Hepatocyte (in vitro differentiated cells): ENCODE results near the gene PAFAH2. TPM values are rescaled to one million over a fixed set of nuclear protein-coding genes. Genes with fewer than 3 reads are reported as not detected.

Experiments used
- DNase-seq: peaks from one replicate; pipeline ENCODE4 v3.0.0-alpha.2; 2016; ENCODE audit warnings: low spot score
- H2AFZ ChIP-seq: fragments of 200-600 bp; sonication (generic); 2 replicates; pipeline ENCODE4 v1.6.0; 2016; ENCODE audit warnings: antibody characterized with exemption, mild to moderate bottlenecking
- H3K27ac ChIP-seq: fragments of 200-600 bp; sonication (generic); 2 replicates; pipeline ENCODE4 v1.5.1; 2016; ENCODE audit warnings: mild to moderate bottlenecking
- H3K27me3 ChIP-seq: fragments of 200-600 bp; sonication (generic); 2 replicates; pipeline ENCODE4 v1.6.1; 2016
- H3K36me3 ChIP-seq: fragments of 200-600 bp; sonication (generic); replicated peaks from 2 replicates; pipeline ENCODE4 v1.5.1; 2016; ENCODE audit warnings: low read depth; ENCODE audit not compliant: insufficient read depth
- H3K4me1 ChIP-seq: fragments of 200-600 bp; sonication (generic); 2 replicates; pipeline ENCODE4 v1.5.1; 2016; ENCODE audit warnings: mild to moderate bottlenecking, moderate library complexity; ENCODE audit not compliant: insufficient read depth
- H3K4me2 ChIP-seq: fragments of 200-600 bp; sonication (generic); 2 replicates; pipeline ENCODE4 v1.6.0; 2016
- H3K4me3 ChIP-seq: fragments of 200-600 bp; sonication (generic); 2 replicates; pipeline ENCODE4 v1.5.1; 2016; ENCODE audit warnings: mild to moderate bottlenecking
- H3K79me2 ChIP-seq: fragments of 200-600 bp; sonication (generic); 2 replicates; pipeline ENCODE4 v1.6.0; 2017; ENCODE audit warnings: mild to moderate bottlenecking
- H3K9me2 ChIP-seq: fragments of 200-600 bp; sonication (generic); replicated peaks from 2 replicates; pipeline ENCODE4 v1.6.0; 2017; ENCODE audit warnings: mild to moderate bottlenecking; ENCODE audit not compliant: insufficient read depth
- H3K9me3 ChIP-seq: fragments of 200-600 bp; sonication (generic); 2 replicates; pipeline ENCODE4 v1.5.1; 2016; ENCODE audit warnings: low read depth, mild to moderate bottlenecking
- H4K20me1 ChIP-seq: fragments of 200-600 bp; sonication (generic); 2 replicates; pipeline ENCODE4 v1.6.0; 2016; ENCODE audit warnings: mild to moderate bottlenecking; ENCODE audit not compliant: insufficient read depth, poor library complexity, severe bottlenecking
- EZH2 ChIP-seq: fragments of 200-600 bp; sonication (generic); IDR thresholded peaks from 2 replicates; pipeline ENCODE4 v1.6.1; 2016; ENCODE audit warnings: antibody characterized with exemption, mild to moderate bottlenecking, borderline replicate concordance
- EZH2phosphoT487 ChIP-seq: fragments of 200-600 bp; sonication (generic); IDR thresholded peaks from one replicate; pipeline ENCODE4 v1.6.1; 2018; ENCODE audit warnings: antibody characterized with exemption, mild to moderate bottlenecking, low read depth, moderate library complexity; ENCODE audit not compliant: unreplicated experiment, severe bottlenecking
- WGBS: methylation state at CpG from one replicate; pipeline ENCODE4 v1.1.6; 2016; ENCODE audit warnings: low lambda C conversion rate; ENCODE audit errors: missing lambda C conversion rate; 5-methylcytosine and 5-hydroxymethylcytosine counted together
- polyA plus RNA-seq: library from polyadenylated mRNA; unstranded; fragments of >200 nt; fragmentation: Nextera tagmentation; extraction: Ambion mirVana; gene quantifications from 2 replicates; pipeline ENCODE4 v1.2.1, GENCODE V29; 2016
- total RNA-seq: library from RNA; depleted of rRNA; stranded (reverse); fragments of >200 nt; gene quantifications from 2 replicates; pipeline ENCODE4 v1.2.3, GENCODE V29; 2014
- TF ChIP-seq, protein P1 (sequence below): fragments of 200-600 bp; sonication (generic); IDR thresholded peaks from 2 replicates; pipeline ENCODE4 v1.5.1; 2016; ENCODE audit warnings: antibody characterized with exemption, mild to moderate bottlenecking; ENCODE audit not compliant: poor library complexity

Gene PAFAH2
- total and polyA plus RNA-seq, 2 experiments from 2014 or later = 22.7 to 24.6 TPM

GRCh38 chr1:26045722-26046245 is 47.9 kb upstream of the PAFAH2 start, which contains the start of gene SLC30A2:
SLC30A2 (minus strand) TSS chr1:26046118; CDS start chr1:26045896, 222 bp downstream.
- H3K4me1 ChIP-seq = peaks cover 20% of the 10 kb centered on the region
- DNase-seq = peak; percentile 66
- peak within 1 kb of the TSS; percentile 90 for H3K4me2 ChIP-seq
- peak within 1 kb of the TSS; percentile 56 for H2AFZ ChIP-seq
- no peaks in the 10 kb centered on the region for H3K36me3 ChIP-seq
- H3K9me3 ChIP-seq = no peaks in the 10 kb centered on the region
- H3K79me2 ChIP-seq = no peaks in the 10 kb centered on the region
- H4K20me1 ChIP-seq = no peaks in the 10 kb centered on the region
- TF ChIP-seq EZH2phosphoT487 (no peak), EZH2 (no peak)
- TF ChIP-seq, protein P1, sequence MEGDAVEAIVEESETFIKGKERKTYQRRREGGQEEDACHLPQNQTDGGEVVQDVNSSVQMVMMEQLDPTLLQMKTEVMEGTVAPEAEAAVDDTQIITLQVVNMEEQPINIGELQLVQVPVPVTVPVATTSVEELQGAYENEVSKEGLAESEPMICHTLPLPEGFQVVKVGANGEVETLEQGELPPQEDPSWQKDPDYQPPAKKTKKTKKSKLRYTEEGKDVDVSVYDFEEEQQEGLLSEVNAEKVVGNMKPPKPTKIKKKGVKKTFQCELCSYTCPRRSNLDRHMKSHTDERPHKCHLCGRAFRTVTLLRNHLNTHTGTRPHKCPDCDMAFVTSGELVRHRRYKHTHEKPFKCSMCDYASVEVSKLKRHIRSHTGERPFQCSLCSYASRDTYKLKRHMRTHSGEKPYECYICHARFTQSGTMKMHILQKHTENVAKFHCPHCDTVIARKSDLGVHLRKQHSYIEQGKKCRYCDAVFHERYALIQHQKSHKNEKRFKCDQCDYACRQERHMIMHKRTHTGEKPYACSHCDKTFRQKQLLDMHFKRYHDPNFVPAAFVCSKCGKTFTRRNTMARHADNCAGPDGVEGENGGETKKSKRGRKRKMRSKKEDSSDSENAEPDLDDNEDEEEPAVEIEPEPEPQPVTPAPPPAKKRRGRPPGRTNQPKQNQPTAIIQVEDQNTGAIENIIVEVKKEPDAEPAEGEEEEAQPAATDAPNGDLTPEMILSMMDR = no peak
- no peaks in the 10 kb centered on the region for H3K9me2 ChIP-seq
- H3K27me3 ChIP-seq = peaks cover 59% of the 10 kb centered on the region
- peak within 1 kb of the TSS; percentile 13 for H3K4me3 ChIP-seq
- WGBS = 2% methylated on average over 35 of the region's 62 CpGs
- no peak within 1 kb of the TSS for H3K27ac ChIP-seq

DNA sequence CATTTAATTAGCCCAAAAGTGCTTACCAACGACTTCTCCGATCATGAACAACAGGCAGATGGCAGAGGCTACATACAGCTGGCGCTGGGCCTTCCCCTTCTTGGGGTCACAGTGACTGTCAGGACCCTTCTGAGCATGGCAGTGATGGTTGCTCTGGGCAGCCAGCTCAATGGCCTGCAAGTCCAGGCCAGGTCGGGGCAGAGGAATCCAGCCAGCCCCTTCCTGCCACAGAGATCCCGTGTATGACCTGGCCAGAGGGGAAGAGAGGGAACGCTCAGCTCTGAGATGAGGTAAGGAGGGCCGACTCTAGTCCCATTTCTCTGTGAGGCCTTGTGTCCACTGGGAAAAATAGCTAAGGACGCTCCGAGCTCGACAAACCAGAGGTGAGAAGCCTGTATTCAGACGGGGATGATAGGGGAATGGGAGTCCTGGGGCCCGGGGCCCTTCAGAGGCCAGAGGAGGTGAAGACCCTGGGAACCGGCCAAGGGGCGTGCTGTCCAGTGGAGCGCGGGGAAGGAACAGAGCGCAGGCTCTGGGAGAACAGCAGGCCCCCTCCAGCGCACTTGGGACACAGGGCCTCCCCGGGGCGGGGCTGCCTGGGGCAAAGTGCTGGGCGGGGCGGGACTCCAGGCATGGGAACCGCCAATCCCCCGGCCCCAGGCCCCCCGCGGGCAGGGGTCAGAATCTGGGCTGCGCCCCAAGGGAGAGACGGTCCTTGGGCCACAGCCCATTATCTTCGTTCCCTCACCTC is 47.3 kb upstream of the PAFAH2 start:
- no peaks in the 10 kb centered on the region for H3K9me3 ChIP-seq
- H3K79me2 ChIP-seq = no peaks in the 10 kb centered on the region
- H3K27ac ChIP-seq = no peak overlapping the region
- no peaks in the 10 kb centered on the region for H3K36me3 ChIP-seq
- WGBS = 71% methylated on average over 14 of the region's 29 CpGs
- peaks cover 59% of the 10 kb centered on the region for H3K27me3 ChIP-seq
- no peak for TF ChIP-seq EZH2
- TF ChIP-seq EZH2phosphoT487 = no peak
- TF ChIP-seq, protein P1 = no peak
- peaks cover 20% of the 10 kb centered on the region for H3K4me1 ChIP-seq
- peak overlapping the region; percentile 90 for H3K4me2 ChIP-seq
- no peak overlapping the region for H3K4me3 ChIP-seq
- no peaks in the 10 kb centered on the region for H3K9me2 ChIP-seq
- H2AFZ ChIP-seq = peak overlapping the region; percentile 56
- H4K20me1 ChIP-seq = no peaks in the 10 kb centered on the region
- peak; percentile 47 for DNase-seq

DNA sequence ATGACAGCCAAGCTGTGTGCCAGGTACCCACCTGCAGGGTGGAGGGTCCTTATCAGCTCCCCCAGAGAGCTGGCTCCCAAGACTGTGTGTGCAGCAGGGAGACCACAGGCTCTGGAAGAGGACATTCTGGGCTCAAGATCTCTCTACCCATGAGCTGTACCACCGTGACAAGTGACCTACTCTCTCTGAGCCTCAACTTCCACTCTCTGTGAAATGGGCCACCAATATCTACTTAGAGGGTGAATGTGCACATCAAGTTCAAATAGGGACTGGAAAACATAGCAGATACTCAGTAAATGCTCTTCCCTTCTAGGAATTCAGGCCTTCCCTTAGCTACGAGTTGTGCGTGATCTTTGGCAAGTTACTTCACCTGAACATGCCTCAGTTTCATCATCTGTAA is 46.6 kb upstream of the PAFAH2 start:
- H3K79me2 ChIP-seq = no peaks in the 10 kb centered on the region
- DNase-seq = no peak
- no peak overlapping the region for H3K27ac ChIP-seq
- H3K9me3 ChIP-seq = no peaks in the 10 kb centered on the region
- H2AFZ ChIP-seq = no peak overlapping the region
- peak overlapping the region; percentile 90 for H3K4me2 ChIP-seq
- WGBS = 98% methylated on average over 3 of the region's 3 CpGs
- peaks cover 59% of the 10 kb centered on the region for H3K27me3 ChIP-seq
- TF ChIP-seq EZH2 = no peak
- TF ChIP-seq, protein P1 = no peak
- no peak for TF ChIP-seq EZH2phosphoT487
- H3K9me2 ChIP-seq = no peaks in the 10 kb centered on the region
- no peaks in the 10 kb centered on the region for H4K20me1 ChIP-seq
- H3K4me3 ChIP-seq = no peak overlapping the region
- peaks cover 18% of the 10 kb centered on the region for H3K4me1 ChIP-seq
- no peaks in the 10 kb centered on the region for H3K36me3 ChIP-seq
